CD4-positive, alpha-beta T cell (primary cell): ENCODE results near the gene REEP5. TPM values are rescaled to one million over a fixed set of nuclear protein-coding genes. Genes with fewer than 3 reads are reported as not detected.
"Not testable (repeated sequence)": the region's sequence is repeated elsewhere in the genome, so short reads cannot be mapped to it uniquely, and the experiment has no call there.

Experiments
- ATAC-seq: fragments of 200-7000 bp; cut with Tn5 transposase; one replicate; pipeline ENCODE4 v1.10.0; 2022; ENCODE audit warnings: mild to moderate bottlenecking; ENCODE audit not compliant: poor library complexity
- CTCF ChIA-PET: fragments of 350-600 bp; sonication (Branson Sonifier 250); formaldehyde crosslinking; loops from one replicate; lab custom pipeline; 2021; ENCODE audit warnings: antibody characterized with exemption, inconsistent platforms; lab: Charles Lee
- POLR2A ChIA-PET: fragments of 350-600 bp; sonication (Branson Sonifier 250); formaldehyde crosslinking; loops from one replicate; lab custom pipeline; 2021; ENCODE audit warnings: antibody characterized with exemption, inconsistent platforms; lab: Charles Lee
- DNase-seq, 14 experiments: peaks; one replicate each; pipeline ENCODE4 v3.0.0-alpha.2; 2013 to 2020; ENCODE audit warnings: mixed read lengths in 2 of 14
- H3K27ac ChIP-seq, 2 donors: one replicate each; pipeline versions ENCODE4 v1.5.1 to v1.7.0; 2013; ENCODE audit warnings: low read length in 2 of 2, low read depth in 1 of 2, mild to moderate bottlenecking in 1 of 2
- H3K27me3 ChIP-seq, 2 experiments: 1 replicate in 1 of 2; 2 replicates in 1 of 2; pipeline versions ENCODE4 v1.6.1 to v1.7.0; 2013; ENCODE audit warnings: low read length in 2 of 2, control low read depth in 1 of 2, mild to moderate bottlenecking in 1 of 2, moderate library complexity in 1 of 2; ENCODE audit not compliant: insufficient read depth in 2 of 2, control insufficient read depth in 1 of 2
- H3K36me3 ChIP-seq: one replicate; pipeline ENCODE4 v1.6.1; 2013; ENCODE audit warnings: low read length, control low read depth; ENCODE audit not compliant: insufficient read depth
- H3K4me1 ChIP-seq: one replicate; pipeline ENCODE4 v1.6.1; 2013; ENCODE audit warnings: low read length, control low read depth; ENCODE audit not compliant: insufficient read depth
- H3K4me3 ChIP-seq: one replicate; pipeline ENCODE4 v1.5.1; 2013; ENCODE audit warnings: mild to moderate bottlenecking, low read length, moderate library complexity
- H3K9me3 ChIP-seq, 2 experiments: 1 replicate in 1 of 2; 2 replicates in 1 of 2; pipeline versions ENCODE4 v1.6.1 to v1.7.0; 2013; ENCODE audit warnings: low read length in 2 of 2, mild to moderate bottlenecking in 2 of 2, control low read depth in 1 of 2, moderate library complexity in 1 of 2; ENCODE audit not compliant: control insufficient read depth in 1 of 2, insufficient read depth in 1 of 2
- H3K27ac Mint-ChIP-seq: one replicate; pipeline ENCODE4 v1.8.0; 2020; ENCODE audit warnings: mixed read lengths
- H3K27me3 Mint-ChIP-seq: one replicate; pipeline ENCODE4 v1.8.0; 2021; ENCODE audit warnings: mixed read lengths
- H3K36me3 Mint-ChIP-seq: one replicate; pipeline ENCODE4 v1.8.0; 2021; ENCODE audit warnings: low read depth, mixed read lengths
- H3K4me1 Mint-ChIP-seq: one replicate; pipeline ENCODE4 v1.8.0; 2021; ENCODE audit warnings: low read depth, mixed read lengths
- H3K4me3 Mint-ChIP-seq: one replicate; pipeline ENCODE4 v1.8.0; 2020; ENCODE audit warnings: mild to moderate bottlenecking, mixed read lengths
- H3K9me3 Mint-ChIP-seq: one replicate; pipeline ENCODE4 v1.8.0; 2020; ENCODE audit warnings: mixed read lengths
- intact Hi-C, 2 experiments: fragments of 100-400 bp; cut with DNase I in 1 of 2; cut with micrococcal nuclease in 1 of 2; formaldehyde crosslinking; loops; one replicate each; pipeline versions ENCODE4 v1.15.1 to v1.9.0; 2023 to 2025; cut with DNase I, micrococcal nuclease
- total RNA-seq, 174 experiments: library from RNA in 2 of 174; stranded (reverse) in 2 of 174; gene quantifications; one replicate each; pipeline ENCODE4 v1.2.3 and lab custom pipeline; 2021 to 2026
- TF ChIP-seq, protein P1 (sequence below): fragments of 200-600 bp; IDR thresholded peaks from one replicate; pipeline ENCODE4 v1.8.0; 2022; ENCODE audit warnings: antibody characterized with exemption, mild to moderate bottlenecking

REEP5 gene
- total RNA-seq, 2 experiments from 2014 or later, result 25.3 to 26.6 TPM

GRCh38 chr5:112960863-112961504 is 39.0 kb upstream of the REEP5 start:
- no peaks in the 10 kb centered on the region for H3K9me3 Mint-ChIP-seq

GRCh38 chr5:112960315-112960714 is 38.3 kb upstream of the REEP5 start:
- Mint-ChIP-seq H3K4me3 (no peak overlapping the region), H3K27ac (no peak overlapping the region), H3K36me3 (no peaks in the 10 kb centered on the region), H3K4me1 (peaks cover 13% of the 10 kb centered on the region), H3K9me3 (no peaks in the 10 kb centered on the region), H3K27me3 (no peaks in the 10 kb centered on the region)
- Histone ChIP-seq H3K4me1 (no peaks in the 10 kb centered on the region), H3K27ac (no peak overlapping the region), H3K27me3 (no peaks in the 10 kb centered on the region), H3K36me3 (no peaks in the 10 kb centered on the region), H3K4me3 (no peak overlapping the region), H3K9me3 (no peaks in the 10 kb centered on the region)
- ChIA-PET CTCF (interaction anchor here (0.7 to 0.9 kb wide), 2 partner anchors 44 to 785 kb away, joined by 3 read pairs; no protein-coding TSS in a partner anchor), POLR2A (interaction anchor here (1.1 to 1.9 kb wide), 2 partner anchors 16 to 42 kb away, joined by 3 to 8 read pairs; partner anchors contain the start of gene DCP2)
- no peak for DNase-seq
- TF ChIP-seq, protein P1, sequence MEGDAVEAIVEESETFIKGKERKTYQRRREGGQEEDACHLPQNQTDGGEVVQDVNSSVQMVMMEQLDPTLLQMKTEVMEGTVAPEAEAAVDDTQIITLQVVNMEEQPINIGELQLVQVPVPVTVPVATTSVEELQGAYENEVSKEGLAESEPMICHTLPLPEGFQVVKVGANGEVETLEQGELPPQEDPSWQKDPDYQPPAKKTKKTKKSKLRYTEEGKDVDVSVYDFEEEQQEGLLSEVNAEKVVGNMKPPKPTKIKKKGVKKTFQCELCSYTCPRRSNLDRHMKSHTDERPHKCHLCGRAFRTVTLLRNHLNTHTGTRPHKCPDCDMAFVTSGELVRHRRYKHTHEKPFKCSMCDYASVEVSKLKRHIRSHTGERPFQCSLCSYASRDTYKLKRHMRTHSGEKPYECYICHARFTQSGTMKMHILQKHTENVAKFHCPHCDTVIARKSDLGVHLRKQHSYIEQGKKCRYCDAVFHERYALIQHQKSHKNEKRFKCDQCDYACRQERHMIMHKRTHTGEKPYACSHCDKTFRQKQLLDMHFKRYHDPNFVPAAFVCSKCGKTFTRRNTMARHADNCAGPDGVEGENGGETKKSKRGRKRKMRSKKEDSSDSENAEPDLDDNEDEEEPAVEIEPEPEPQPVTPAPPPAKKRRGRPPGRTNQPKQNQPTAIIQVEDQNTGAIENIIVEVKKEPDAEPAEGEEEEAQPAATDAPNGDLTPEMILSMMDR, result no peak
- intact Hi-C loops, result loop anchor here in 1 of 2 experiments (5.0 to 10.0 kb wide), 2 partner anchors 96 to 408 kb away; partner anchors contain the start of gene SRP19
- no peak for ATAC-seq

More at GRCh38 chr5:112960863-112961504, 39.0 kb upstream of the REEP5 start:
- POLR2A ChIA-PET, result interaction anchor here (1.1 to 1.9 kb wide), 2 partner anchors 15 to 39 kb away, joined by 3 to 8 read pairs; partner anchors contain the start of gene DCP2
- Mint-ChIP-seq H3K27ac (no peak overlapping the region), H3K27me3 (no peaks in the 10 kb centered on the region), H3K4me3 (no peak overlapping the region), H3K4me1 (peaks cover 13% of the 10 kb centered on the region), H3K36me3 (no peaks in the 10 kb centered on the region)
- no peak overlapping the region for H3K27ac ChIP-seq
- ATAC-seq (no peak), DNase-seq (no peak)
- no peaks in the 10 kb centered on the region for H3K36me3 ChIP-seq
- no peaks in the 10 kb centered on the region for H3K4me1 ChIP-seq
- H3K9me3 ChIP-seq, result no peaks in the 10 kb centered on the region
- no peaks in the 10 kb centered on the region for H3K27me3 ChIP-seq
- CTCF ChIA-PET, result interaction anchor here (0.7 to 0.9 kb wide), 2 partner anchors 45 to 786 kb away, joined by 3 read pairs; no protein-coding TSS in a partner anchor
- intact Hi-C loops, result loop anchor here in 1 of 2 experiments (5.0 to 10.0 kb wide), 2 partner anchors 96 to 409 kb away; partner anchors contain the start of gene SRP19
- no peak overlapping the region for H3K4me3 ChIP-seq
- TF ChIP-seq, protein P1, result no peak

- not testable (repeated sequence) for H3K4me3 ChIP-seq, H3K27ac ChIP-seq, H3K27me3 Mint-ChIP-seq, H3K9me3 ChIP-seq, ATAC-seq, H3K4me3 Mint-ChIP-seq, H3K27ac Mint-ChIP-seq, H3K4me1 ChIP-seq, H3K36me3 Mint-ChIP-seq, H3K36me3 ChIP-seq, H3K9me3 Mint-ChIP-seq, H3K27me3 ChIP-seq
- ChIA-PET CTCF (interaction anchor here (0.9 kb wide), 1 partner anchor 44 kb away, joined by 3 read pairs; no protein-coding TSS in a partner anchor), POLR2A (interaction anchor here (1.1 to 1.9 kb wide), 2 partner anchors 17 to 42 kb away, joined by 3 to 8 read pairs; partner anchors contain the start of gene DCP2)
- peak in 1 of 14 experiments; percentile 37 for DNase-seq
- intact Hi-C loops, result loop anchor here in 1 of 2 experiments (5.0 to 10.0 kb wide), 2 partner anchors 95 to 408 kb away; partner anchors contain the start of gene SRP19
- H3K4me1 Mint-ChIP-seq, result peaks cover 13% of the 10 kb centered on the region
Observed at GRCh38 chr5:112959872-112960271, 37.8 kb upstream of the REEP5 start.
